ENCODE measurements around the gene DRD4. TPM values are rescaled to one million over a fixed set of nuclear protein-coding genes. Genes with fewer than 3 reads are reported as not detected.
"Not testable (repeated sequence)": the region's sequence is repeated elsewhere in the genome, so short reads cannot be mapped to it uniquely, and the experiment has no call there.

Gene DRD4
- total RNA-seq, 2 donors from 2014 or later, result 0.69 to 0.79 TPM

DNA sequence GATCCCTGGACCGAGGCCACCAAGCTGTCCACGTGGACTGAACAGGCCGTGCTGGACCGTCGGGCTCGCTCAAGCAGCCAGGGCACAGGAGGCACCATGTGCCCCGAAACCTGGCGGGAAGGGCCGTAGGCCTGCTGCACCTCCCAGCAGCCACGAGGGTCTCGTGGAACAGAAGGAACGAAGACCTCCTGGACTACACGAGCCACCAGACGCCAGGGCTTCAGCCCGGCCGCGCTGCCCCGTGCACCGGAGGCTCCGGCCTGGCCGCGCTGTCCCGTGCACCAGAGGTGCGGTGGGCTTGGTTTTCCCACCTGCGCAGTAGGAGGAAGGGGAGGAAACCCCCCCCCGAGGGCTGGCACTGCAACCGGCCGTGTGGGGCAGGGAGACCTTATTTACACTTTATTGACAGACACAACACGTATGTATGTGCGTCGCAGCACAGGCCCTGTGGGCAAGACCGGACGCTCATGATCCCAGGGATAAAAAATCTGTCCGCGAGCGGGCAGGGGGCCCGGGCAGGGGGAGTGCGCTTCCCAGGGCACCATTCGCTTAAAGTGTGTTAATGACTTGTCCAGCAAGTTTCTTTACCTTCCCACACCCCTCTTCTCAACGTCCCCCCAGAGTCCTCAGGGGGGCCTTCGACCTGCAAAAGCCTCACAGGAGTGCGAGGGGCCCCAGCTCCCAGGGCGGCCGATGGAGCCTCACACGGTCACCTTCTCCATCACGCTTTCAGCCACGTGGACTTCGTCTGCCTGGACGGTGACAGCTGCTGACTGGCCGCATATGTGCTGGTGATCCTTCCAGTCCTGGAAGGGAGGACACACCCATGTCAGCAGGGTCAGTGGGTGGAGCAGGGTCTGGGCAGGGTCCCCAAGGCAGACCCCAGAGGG lies 7.0 kb downstream of the DRD4 start:
- peaks cover 1% of the 10 kb centered on the region for H3K27me3 ChIP-seq

DNA sequence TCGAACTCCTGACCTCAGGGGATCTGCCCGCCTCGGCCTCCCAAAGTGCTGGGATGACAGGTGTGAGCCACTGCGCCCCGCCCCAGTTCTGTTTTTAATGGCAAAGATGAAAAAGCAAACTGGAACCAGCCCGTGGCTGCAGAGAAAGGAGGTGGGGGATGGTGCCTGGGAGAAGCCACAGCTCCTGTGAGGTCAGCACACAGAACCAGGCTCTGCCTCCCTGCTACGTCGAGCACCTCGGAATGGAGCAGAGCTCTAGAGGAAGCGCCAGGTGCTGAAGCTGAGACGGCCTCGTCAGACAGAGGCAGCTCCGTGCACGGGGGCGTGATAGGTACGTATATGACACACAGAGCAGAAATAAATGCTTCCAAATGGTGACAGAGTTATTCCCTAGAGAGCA lies 8.5 kb downstream of the DRD4 start:
- H3K27ac ChIP-seq, result no peak overlapping the region
- no peaks in the 10 kb centered on the region for H3K9me3 ChIP-seq
- intact Hi-C loops (cut with DNase I), result no loop called here
- H3K4me3 ChIP-seq, result no peak overlapping the region
- no peaks in the 10 kb centered on the region for H3K27me3 ChIP-seq
- no peak for DNase-seq
- no peak overlapping the region for H3K9ac ChIP-seq (ENCODE audit: low read depth in 2 of 2, low read length in 2 of 2)
- no peaks in the 10 kb centered on the region for H3K4me1 ChIP-seq
- TF ChIP-seq CTCF (IDR thresholded peaks at IDR 0.05), result no peak
- no peaks in the 10 kb centered on the region for H3K36me3 ChIP-seq

More for the DNA sequence above, 7.0 kb downstream of the DRD4 start:
- Histone ChIP-seq H3K4me3 (no peak overlapping the region), H3K27ac (no peak overlapping the region), H3K9me3 (no peaks in the 10 kb centered on the region), H3K36me3 (no peaks in the 10 kb centered on the region), H3K9ac (ENCODE audit: low read depth in 2 of 2, low read length in 2 of 2) (no peak overlapping the region), H3K4me1 (no peaks in the 10 kb centered on the region)
- DNase-seq, result no peak
- intact Hi-C loops (cut with DNase I), result no loop called here
- no peak for TF ChIP-seq CTCF (IDR thresholded peaks at IDR 0.05)

DNA sequence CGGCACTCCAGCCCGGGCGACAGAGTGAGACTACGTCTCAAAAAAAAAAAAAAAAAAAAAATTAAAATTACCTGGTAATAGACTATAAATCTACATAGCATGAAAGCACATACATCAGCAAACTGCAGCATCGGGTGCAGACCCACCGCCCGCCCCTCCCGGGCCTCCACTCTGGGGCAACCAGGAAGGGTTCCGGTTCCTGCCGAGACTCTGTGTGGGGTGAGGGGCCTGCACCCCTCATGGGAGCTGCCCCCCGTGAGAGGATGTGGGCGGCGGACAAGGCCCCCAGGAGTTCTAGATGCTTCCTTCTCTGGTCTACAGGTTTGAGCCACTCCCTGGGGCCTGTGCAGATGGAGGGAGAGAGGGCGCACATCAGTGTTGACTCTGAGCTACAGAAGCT lies 9.1 kb downstream of the DRD4 start:
- Histone ChIP-seq H3K27me3 (no peaks in the 10 kb centered on the region), H3K4me1 (no peaks in the 10 kb centered on the region), H3K27ac (no peak overlapping the region), H3K9ac (ENCODE audit: low read depth in 2 of 2, low read length in 2 of 2) (no peak overlapping the region), H3K36me3 (no peaks in the 10 kb centered on the region), H3K9me3 (no peaks in the 10 kb centered on the region), H3K4me3 (no peak overlapping the region)
- TF ChIP-seq CTCF (IDR thresholded peaks at IDR 0.05), result no peak
- DNase-seq, result no peak
- intact Hi-C loops (cut with DNase I), result no loop called here

- H3K27me3 ChIP-seq; DNase-seq; H3K4me1 ChIP-seq; H3K27ac ChIP-seq; H3K4me3 ChIP-seq; H3K9me3 ChIP-seq; intact Hi-C loops (cut with DNase I); H3K36me3 ChIP-seq; H3K9ac ChIP-seq (ENCODE audit: low read depth in 2 of 2, low read length in 2 of 2): not testable (repeated sequence)
Observed at GRCh38 chr11:647672-648158, 10.6 kb downstream of the DRD4 start.

GRCh38 chr11:650482-650881 lies 13.4 kb downstream of the DRD4 start:
- Histone ChIP-seq H3K4me1 (peaks cover 6% of the 10 kb centered on the region), H3K9me3 (no peaks in the 10 kb centered on the region), H3K36me3 (no peaks in the 10 kb centered on the region), H3K27me3 (no peaks in the 10 kb centered on the region), H3K27ac (no peak overlapping the region), H3K9ac (ENCODE audit: low read depth in 2 of 2, low read length in 2 of 2) (no peak overlapping the region), H3K4me3 (no peak overlapping the region)
- intact Hi-C loops (cut with DNase I), result no loop called here
- DNase-seq, result no peak
- TF ChIP-seq CTCF (IDR thresholded peaks at IDR 0.05), result no peak

DNA sequence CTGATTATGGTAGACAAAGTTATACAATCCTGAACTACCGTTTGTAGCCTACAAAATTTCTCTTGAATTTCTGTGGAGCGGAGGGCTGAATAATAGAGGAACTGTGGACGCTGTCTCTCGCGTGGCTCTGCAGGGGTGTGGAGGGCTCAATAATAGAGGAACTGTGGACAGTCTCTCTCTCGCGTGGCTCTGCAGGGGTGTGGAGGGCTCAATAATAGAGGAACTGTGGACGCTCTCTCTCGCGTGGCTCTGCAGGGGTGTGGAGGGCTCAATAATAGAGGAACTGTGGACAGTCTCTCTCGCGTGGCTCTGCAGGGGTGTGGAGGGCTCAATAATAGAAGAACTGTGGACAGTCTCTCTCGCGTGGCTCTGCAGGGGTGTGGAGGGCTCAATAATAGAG lies 16.1 kb downstream of the DRD4 start:
- H3K9ac ChIP-seq (ENCODE audit: low read depth in 2 of 2, low read length in 2 of 2); H3K27ac ChIP-seq; H3K27me3 ChIP-seq; H3K4me3 ChIP-seq; H3K36me3 ChIP-seq; H3K4me1 ChIP-seq; intact Hi-C loops (cut with DNase I); DNase-seq; H3K9me3 ChIP-seq: not testable (repeated sequence)
